NCI-H774 (cell line): ENCODE measurements around the gene PIAS1.
"Not testable (repeated sequence)": the region's sequence is repeated elsewhere in the genome, so short reads cannot be mapped to it uniquely, and the experiment has no call there.

Source experiments
- DNase-seq: peaks from one replicate; lab custom pipeline; 2025; lab: John Stamatoyannopoulos, UW

The PIAS1 gene

GRCh38 chr15:68183616-68184315 is 129.7 kb downstream of the PIAS1 start:
- no peak for DNase-seq

GRCh38 chr15:68184616-68185480 is 130.7 kb downstream of the PIAS1 start:
- DNase-seq = no peak

- DNase-seq = no peak
Observed at GRCh38 chr15:68186671-68187397, 132.7 kb downstream of the PIAS1 start.

- no peak for DNase-seq
Observed at GRCh38 chr15:68187559-68187958, 133.4 kb downstream of the PIAS1 start.

- no peak for DNase-seq
Observed at GRCh38 chr15:68188647-68189046, 134.5 kb downstream of the PIAS1 start.

GRCh38 chr15:68190048-68190447 is 135.9 kb downstream of the PIAS1 start:
- DNase-seq = no peak

- DNase-seq = no peak
Observed at GRCh38 chr15:68191555-68191954, 137.4 kb downstream of the PIAS1 start.

- no peak for DNase-seq
Observed at GRCh38 chr15:68192117-68192516, 138.0 kb downstream of the PIAS1 start.

GRCh38 chr15:68192804-68193486 is 138.8 kb downstream of the PIAS1 start:
- no peak for DNase-seq

GRCh38 chr15:68195336-68196112 is 141.4 kb downstream of the PIAS1 start:
- DNase-seq = no peak

GRCh38 chr15:68196445-68197169 is 142.5 kb downstream of the PIAS1 start:
- no peak for DNase-seq

GRCh38 chr15:68197170-68197492 is 143.0 kb downstream of the PIAS1 start:
- DNase-seq = no peak

- no peak for DNase-seq
Observed at GRCh38 chr15:68197661-68198437, 143.7 kb downstream of the PIAS1 start.

GRCh38 chr15:68199340-68199739 is 145.2 kb downstream of the PIAS1 start:
- DNase-seq = no peak

GRCh38 chr15:68200016-68200861 is 146.1 kb downstream of the PIAS1 start:
- DNase-seq = no peak

GRCh38 chr15:68201153-68201878 is 147.2 kb downstream of the PIAS1 start:
- DNase-seq = no peak

- DNase-seq = no peak
Observed at GRCh38 chr15:68201879-68202261, 147.8 kb downstream of the PIAS1 start.

- DNase-seq = not testable (repeated sequence)
Observed at GRCh38 chr15:68202994-68203393, 148.9 kb downstream of the PIAS1 start.
